Fibroblast of the conjunctiva (primary cell): Measurements from ENCODE around the gene EMILIN1.

ENCODE experiments used
- DNase-seq: peaks from one replicate; pipeline ENCODE4 v3.0.0-alpha.2; 2010; ENCODE audit warnings: low read depth

EMILIN1 gene

DNA sequence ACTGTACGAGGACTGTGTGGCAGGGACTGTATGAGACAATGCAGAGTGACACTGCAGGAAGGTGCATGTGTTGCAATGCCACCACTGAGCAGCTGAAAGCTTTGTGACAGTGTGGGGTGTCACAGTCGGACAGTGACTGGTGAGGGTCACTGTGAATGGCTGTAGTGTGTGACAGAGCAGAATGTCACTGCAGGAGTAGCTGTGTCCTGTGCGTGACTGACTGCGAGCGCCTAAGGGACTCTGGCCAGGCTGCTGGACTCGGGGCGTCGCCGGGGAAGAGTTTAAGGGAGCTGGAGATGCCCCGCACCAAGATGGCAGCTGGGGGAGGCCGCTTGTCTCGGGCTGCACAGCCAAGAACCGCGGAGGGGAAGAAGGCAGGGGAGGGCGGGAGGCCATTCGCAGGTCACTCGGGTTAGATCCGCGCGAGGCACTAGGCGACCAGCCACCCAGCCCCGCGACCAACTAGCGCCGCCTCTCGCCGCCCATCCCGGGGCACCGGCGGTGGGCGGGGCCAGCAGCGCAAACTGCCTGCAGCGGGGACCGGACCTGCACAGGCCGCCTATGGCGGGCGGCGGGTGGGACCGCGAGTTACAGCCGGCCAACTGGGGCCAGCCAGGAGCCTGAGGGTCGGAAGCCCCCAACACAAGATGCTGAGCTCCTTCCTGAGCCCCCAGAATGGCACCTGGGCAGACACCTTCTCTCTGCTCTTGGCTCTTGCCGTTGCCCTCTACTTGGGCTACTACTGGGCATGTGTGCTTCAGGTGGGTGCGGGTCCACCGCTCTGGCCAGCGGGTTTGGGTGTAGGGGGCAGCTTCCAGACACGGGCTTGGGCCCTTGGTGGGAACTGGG, 45.1 kb downstream of the EMILIN1 start, which contains the start of gene ABHD1:
TSS of gene ABHD1 (plus strand) at position 514 of the 849 bp plus-strand sequence. CDS start at position 648, 134 bp downstream.
- no peak for DNase-seq

- no peak for DNase-seq
These were observed 46.7 kb downstream of the EMILIN1 start for GRCh38 chr2:27125104-27125503.

- DNase-seq: no peak
These were observed 47.9 kb downstream of the EMILIN1 start for GRCh38 chr2:27126252-27126710.

- no peak for DNase-seq
These were observed 49.7 kb downstream of the EMILIN1 start for GRCh38 chr2:27127883-27128667.

DNA sequence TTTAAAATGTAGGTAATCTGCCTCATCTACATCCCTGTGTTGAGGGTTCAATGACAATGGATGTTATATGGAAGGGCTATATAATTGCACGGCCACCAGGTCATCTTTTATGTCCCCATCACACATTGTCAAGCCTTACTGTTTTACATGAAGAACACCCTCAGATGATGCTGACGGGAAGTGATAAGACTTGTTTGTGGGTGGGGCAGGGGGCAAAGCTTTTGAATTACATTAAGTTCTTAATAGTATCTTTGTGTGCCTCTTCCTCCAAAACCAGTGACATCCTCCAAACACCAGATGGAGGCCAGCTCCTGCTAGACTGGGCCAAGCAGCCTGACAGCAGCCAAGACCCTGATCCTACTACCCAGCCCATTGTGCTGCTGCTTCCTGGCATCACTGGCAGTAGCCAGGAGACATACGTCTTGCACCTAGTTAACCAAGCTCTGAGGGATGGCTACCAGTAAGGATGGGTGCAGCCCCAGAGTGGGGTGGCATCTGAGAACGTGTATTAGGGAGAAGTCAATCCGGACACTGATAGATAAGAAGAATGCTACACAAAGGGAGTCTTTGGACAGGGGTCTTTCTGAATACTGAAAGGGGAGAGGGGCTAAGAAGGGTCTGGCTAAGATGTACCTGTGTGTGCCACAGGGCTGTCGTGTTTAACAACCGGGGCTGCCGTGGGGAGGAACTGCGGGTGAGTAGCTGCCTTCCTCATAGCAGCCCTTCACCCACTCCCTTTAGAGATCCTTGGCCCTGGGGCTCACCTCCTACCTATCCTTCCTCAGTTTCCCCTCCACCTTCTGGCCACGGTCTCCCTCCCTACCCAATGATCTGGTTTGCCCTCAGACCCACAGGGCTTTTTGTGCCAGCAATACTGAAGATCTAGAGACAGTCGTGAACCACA, 50.5 kb downstream of the EMILIN1 start:
- no peak for DNase-seq

DNA sequence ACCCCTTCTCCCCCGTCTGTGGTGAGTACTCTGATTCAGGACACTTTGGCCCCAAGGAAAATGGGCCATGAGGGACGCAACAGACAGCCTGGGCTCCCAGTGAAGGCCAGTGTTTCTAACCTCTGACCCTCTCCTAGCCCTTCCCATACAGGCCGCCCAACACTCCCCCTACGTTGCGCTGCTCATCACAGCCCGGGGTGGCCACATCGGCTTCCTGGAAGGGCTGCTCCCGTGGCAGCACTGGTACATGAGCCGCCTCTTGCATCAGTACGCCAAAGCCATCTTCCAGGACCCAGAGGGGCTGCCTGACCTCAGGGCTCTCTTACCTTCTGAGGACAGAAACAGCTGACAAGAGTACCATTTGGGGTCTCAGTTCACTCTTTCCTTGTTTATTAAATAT, 52.0 kb downstream of the EMILIN1 start:
- DNase-seq: no peak

DNA sequence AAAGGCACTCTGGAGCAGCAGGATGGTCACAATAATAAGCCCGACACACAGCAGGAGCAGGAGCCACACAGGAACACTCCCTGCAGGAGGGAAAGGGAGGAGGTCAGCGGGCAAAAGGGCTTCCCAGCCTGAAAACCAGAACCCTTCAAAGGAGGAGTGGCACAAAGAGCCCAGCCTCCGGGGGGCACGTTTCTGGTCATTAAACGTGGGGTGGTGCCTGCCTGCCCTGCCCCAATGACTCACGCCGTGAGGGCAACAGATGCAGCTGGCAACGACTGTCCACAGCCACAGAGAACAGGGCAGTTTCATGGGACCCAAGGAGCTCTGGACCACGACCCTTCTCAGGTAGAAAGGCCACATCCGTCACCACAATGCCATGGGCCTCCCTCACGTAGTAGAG, 53.0 kb downstream of the EMILIN1 start:
- DNase-seq: no peak

- DNase-seq: no peak
These were observed 54.9 kb downstream of the EMILIN1 start for GRCh38 chr2:27133195-27133875.

- DNase-seq: peak; percentile 94
These were observed 55.7 kb downstream of the EMILIN1 start, which contains the start of gene PREB for GRCh38 chr2:27133905-27134780. Gene PREB, minus strand, starts transcription at chr2:27134636. Its CDS starts 215 bp downstream, at chr2:27134421.

GRCh38 chr2:27134781-27135477, 56.5 kb downstream of the EMILIN1 start:
- DNase-seq: no peak

DNA sequence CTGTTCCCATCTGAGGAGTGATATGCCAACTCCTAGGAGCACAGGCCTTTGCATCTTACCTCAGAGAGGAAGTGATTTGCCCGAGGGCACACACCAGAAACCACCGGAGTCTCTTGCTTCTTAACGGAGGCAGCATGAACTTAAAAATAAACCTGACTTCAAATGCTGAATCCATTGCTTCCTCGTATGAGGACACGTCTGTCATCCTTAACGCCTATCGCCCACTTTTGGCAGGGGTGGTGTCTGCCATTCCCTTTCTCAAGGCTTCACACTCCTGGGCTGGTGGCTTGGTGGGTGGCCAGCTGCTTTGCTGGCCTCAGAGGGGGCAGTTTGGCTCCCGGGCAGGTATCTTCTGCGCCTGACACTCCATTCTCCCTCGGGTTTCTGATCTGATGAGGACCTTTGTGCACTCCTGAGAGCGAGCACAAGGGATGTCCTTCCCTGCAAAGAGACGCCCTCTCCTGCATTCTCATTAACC, 57.1 kb downstream of the EMILIN1 start:
- no peak for DNase-seq
